Activated naive CD4-positive, alpha-beta T cell treated with anti-CD3 and anti-CD28 coated beads, Interleukin-2, amount 50 U/mL, for 72 hours (primary cell): ENCODE measurements around the gene ARL17A. TPM values are rescaled to one million over a fixed set of nuclear protein-coding genes. Genes with fewer than 3 reads are reported as not detected.
"Not testable (repeated sequence)": the region's sequence is repeated elsewhere in the genome, so short reads cannot be mapped to it uniquely, and the experiment has no call there.

Source experiments
- ATAC-seq, 2 donors: fragments of 150-1000 bp; cut with Tn5 transposase; 2 replicates each; pipeline ENCODE4 v1.10.0; 2021; ENCODE audit warnings: mild to moderate bottlenecking in 2 of 2, moderate library complexity in 2 of 2
- DNase-seq, 2 donors: peaks; one replicate each; pipeline ENCODE4 v3.0.0; 2021 to 2022; ENCODE audit warnings: low spot score in 2 of 2
- H3K27ac Mint-ChIP-seq, 2 donors: one replicate each; pipeline ENCODE4 v1.8.0; 2022; ENCODE audit warnings: mild to moderate bottlenecking in 2 of 2, mixed read lengths in 2 of 2
- H3K36me3 Mint-ChIP-seq, 2 donors: one replicate each; pipeline ENCODE4 v1.8.0; 2022; ENCODE audit warnings: mixed read lengths in 2 of 2
- H3K9me3 Mint-ChIP-seq, 2 donors: one replicate each; pipeline ENCODE4 v1.8.0; 2022; ENCODE audit warnings: mixed read lengths in 2 of 2
- total RNA-seq, 2 donors: library from RNA; stranded (reverse); gene quantifications; one replicate each; pipeline ENCODE4 v1.2.3, GENCODE V29; 2022

Gene ARL17A
- total RNA-seq = 10 to 100 TPM; 20.6 to 27.9 TPM

DNA sequence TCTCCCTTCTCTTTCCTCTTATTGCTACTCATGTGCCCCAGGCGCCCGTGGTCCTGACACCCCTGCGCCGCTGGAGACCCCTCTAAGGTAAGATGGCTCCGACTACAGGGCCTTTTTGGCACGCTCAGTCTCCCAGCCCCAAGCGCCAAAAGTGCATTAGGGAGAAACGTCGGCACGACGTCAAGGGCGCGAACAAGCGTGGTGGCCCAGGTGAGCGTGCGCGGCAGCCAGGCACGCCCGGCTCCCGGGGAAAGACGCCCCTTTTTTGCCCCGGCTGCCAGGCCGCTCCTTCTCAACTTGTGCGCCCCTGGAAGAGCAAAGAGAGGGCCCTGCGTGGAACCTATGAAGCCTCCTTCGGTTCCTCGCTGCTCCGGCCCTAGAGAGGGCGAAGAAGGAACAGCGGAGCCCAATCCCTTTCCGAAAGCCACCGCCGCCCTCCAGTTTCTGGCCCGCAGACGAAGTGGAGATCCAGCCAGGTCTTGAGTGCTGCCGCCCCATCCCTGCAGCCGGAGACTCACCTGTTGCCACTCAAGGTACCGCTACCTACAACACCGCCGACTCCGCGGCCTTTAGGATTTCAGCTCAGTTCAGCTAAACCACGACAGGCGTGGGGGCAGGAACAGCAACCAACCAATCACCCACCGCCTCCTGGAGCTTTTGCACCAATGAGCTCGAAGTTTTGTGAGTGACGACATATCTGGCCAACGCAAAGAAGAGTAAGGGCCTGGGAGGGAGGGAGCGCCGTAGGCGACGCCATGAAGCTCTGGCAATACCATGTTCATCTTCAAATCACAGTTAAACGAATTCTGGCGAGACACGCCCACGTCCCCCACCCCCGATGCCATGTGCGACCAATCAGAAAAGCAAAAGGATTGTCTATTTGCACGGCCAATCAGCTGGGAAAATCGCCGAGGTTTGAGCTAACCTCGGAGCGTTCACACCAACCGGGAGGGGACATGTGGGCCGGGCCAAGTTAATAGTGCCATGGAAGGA lies at the start of gene ARL17A:
ARL17A (minus strand) TSS at position 609 of the 993 bp plus-strand sequence. CDS start 3,369 bp downstream, outside the sequence.
- ATAC-seq = peak; percentile 92 to 98
- DNase-seq = peak; percentile 66 to 87
- not testable (repeated sequence) for H3K9me3 Mint-ChIP-seq, H3K36me3 Mint-ChIP-seq, H3K27ac Mint-ChIP-seq

- not testable (repeated sequence) for H3K27ac Mint-ChIP-seq, H3K36me3 Mint-ChIP-seq, H3K9me3 Mint-ChIP-seq, DNase-seq
- peak; percentile 92 to 93 for ATAC-seq
Measured at GRCh38 chr17:46628753-46629436, 49.4 kb upstream of the ARL17A start.

- H3K36me3 Mint-ChIP-seq, H3K27ac Mint-ChIP-seq, DNase-seq, H3K9me3 Mint-ChIP-seq, ATAC-seq: not testable (repeated sequence)
Measured at GRCh38 chr17:46627452-46627851, 48.0 kb upstream of the ARL17A start.

DNA sequence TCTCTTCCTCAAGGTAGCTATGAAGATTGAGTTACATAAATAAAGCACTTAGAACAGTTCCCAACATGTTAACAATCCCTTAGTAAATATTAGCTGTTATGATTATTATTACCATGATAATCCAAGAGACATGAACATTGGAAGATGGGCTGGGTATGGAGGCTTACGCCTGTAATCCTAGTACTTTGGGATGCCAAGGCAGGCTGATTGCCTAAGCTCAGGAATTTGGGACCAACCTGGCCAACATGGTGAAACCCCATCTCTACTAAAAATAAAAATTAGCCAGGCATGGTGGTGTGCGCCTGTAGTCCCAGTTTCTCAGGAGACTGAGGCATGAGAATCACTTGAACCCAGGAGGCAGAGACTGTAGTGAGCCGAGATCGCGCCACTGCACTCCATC lies 45.2 kb upstream of the ARL17A start:
- not testable (repeated sequence) for DNase-seq, H3K27ac Mint-ChIP-seq, H3K9me3 Mint-ChIP-seq, ATAC-seq, H3K36me3 Mint-ChIP-seq

DNA sequence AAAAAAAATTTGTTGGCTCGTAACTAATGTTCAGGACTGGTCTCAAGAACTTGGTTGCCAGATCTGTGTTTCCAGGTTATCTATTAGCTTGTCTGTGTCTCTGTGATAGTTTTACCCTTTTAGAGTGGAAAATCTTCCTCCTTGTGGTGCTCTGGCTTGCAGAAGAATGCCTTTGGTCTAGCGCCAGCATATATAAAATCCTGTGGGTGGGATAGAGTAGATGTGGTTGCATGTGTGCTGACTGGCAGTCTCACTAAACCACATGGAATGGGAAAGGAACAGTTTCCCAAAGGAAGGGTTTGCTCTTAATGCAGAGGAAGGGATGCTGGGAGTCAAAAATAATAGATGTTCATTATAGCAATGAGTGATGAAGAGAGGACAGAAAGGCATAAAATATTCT lies 44.3 kb upstream of the ARL17A start:
- ATAC-seq, H3K27ac Mint-ChIP-seq, H3K36me3 Mint-ChIP-seq, H3K9me3 Mint-ChIP-seq, DNase-seq: not testable (repeated sequence)

- DNase-seq, ATAC-seq, H3K36me3 Mint-ChIP-seq, H3K27ac Mint-ChIP-seq, H3K9me3 Mint-ChIP-seq: not testable (repeated sequence)
Measured at GRCh38 chr17:46618975-46619374, 39.5 kb upstream of the ARL17A start.

GRCh38 chr17:46617121-46617520 lies 37.6 kb upstream of the ARL17A start:
- ATAC-seq, DNase-seq, H3K36me3 Mint-ChIP-seq, H3K27ac Mint-ChIP-seq, H3K9me3 Mint-ChIP-seq: not testable (repeated sequence)

DNA sequence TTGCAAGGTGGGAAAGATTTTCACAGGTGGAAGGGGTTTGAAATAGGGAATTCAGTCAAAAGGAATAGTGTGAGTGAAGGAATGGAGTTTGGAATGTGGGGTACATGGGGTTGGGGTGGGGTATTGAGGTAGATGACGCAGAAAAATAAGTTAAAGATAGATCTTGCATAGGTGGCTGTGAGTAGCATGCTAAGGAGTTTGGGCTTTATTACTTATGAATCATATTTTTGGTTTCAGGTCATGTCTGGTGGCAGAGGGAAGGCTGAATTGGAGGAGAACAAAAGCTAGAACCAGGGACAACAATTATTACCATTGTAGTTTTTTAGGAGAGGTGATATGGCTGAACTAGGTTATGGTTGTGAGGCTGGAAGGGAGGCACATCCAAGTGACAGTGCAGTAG lies 34.4 kb upstream of the ARL17A start:
- not testable (repeated sequence) for H3K36me3 Mint-ChIP-seq, H3K27ac Mint-ChIP-seq
- ATAC-seq = peak; percentile 52 to 67

DNA sequence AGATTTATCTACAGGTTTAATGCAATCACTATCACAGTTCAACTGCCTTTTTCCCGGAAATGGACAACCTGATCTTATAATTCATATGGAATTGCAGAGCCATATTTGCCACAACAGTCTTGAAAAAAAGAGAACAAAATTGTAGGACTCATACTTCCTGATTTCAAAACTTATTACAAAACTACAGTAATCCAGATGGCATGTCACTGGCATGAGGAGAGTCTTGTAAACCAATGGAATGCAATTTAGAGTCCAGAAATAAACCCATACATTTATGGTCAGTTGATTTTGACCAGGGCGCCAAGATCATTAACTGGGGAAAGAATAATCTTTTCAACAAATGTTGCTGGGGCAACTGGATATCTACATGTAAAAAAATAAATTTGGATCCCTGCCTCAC lies 31.8 kb upstream of the ARL17A start:
- not testable (repeated sequence) for ATAC-seq, DNase-seq, H3K36me3 Mint-ChIP-seq, H3K27ac Mint-ChIP-seq, H3K9me3 Mint-ChIP-seq

More for the DNA sequence above, 34.4 kb upstream of the ARL17A start:
- H3K9me3 Mint-ChIP-seq, DNase-seq: not testable (repeated sequence)

GRCh38 chr17:46603125-46603524 lies 23.6 kb upstream of the ARL17A start:
- H3K27ac Mint-ChIP-seq, H3K9me3 Mint-ChIP-seq, H3K36me3 Mint-ChIP-seq, DNase-seq: not testable (repeated sequence)
- peak; percentile 80 to 83 for ATAC-seq

DNA sequence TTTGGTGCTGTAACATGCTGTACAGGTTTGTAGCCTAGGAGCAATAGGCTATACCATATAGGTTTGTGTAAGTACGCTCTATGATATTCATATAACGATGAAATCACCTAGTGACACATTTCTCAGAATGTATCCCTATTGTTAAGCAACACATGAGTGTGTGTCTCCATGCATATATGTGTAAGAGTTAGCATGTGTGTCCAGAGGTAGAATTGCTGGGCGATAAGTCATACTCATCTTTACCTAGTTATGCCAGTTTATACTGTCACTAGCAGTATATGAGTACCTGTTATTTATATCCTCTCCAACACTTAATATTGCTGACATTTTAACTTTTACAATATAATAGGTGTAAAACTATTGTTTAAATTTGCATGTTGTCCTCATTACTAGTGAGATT lies 21.3 kb upstream of the ARL17A start:
- H3K9me3 Mint-ChIP-seq, H3K27ac Mint-ChIP-seq, DNase-seq, H3K36me3 Mint-ChIP-seq: not testable (repeated sequence)
- ATAC-seq = peak; percentile 29 to 43

GRCh38 chr17:46598344-46598931 lies 18.9 kb upstream of the ARL17A start:
- peak; percentile 72 to 85 for ATAC-seq
- not testable (repeated sequence) for H3K27ac Mint-ChIP-seq

GRCh38 chr17:46591332-46591731 lies 11.8 kb upstream of the ARL17A start:
- not testable (repeated sequence) for H3K27ac Mint-ChIP-seq, DNase-seq, H3K36me3 Mint-ChIP-seq, H3K9me3 Mint-ChIP-seq
- ATAC-seq = peak; percentile 29 to 82

More at GRCh38 chr17:46598344-46598931, 18.9 kb upstream of the ARL17A start:
- DNase-seq, H3K36me3 Mint-ChIP-seq, H3K9me3 Mint-ChIP-seq: not testable (repeated sequence)

- not testable (repeated sequence) for H3K9me3 Mint-ChIP-seq, H3K36me3 Mint-ChIP-seq
- peak; percentile 74 to 91 for ATAC-seq
Measured at GRCh38 chr17:46590157-46591146, 11.0 kb upstream of the ARL17A start, which contains the start of gene NSF. TSS of gene NSF (plus strand) at chr17:46590669. CDS start at chr17:46590776, 107 bp downstream.

DNA sequence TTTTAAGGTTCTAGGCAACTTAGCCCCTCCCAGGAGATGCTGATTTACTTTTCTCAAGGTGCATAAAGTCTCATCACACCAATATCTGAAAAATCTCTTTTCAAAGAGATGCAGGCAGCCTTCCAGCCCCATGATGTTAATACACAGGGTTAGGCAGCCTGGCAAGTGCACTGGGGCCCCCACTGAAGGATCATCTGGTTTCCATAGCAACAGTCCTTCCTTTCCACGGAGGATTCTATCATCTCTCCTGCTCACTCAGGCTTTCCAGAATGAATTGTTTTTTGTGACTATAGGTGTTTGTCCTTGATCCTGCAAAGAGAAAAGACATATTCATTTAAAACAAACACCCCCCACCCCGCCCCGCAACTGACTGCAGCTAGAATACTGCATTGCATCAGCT lies 6.0 kb upstream of the ARL17A start:
- not testable (repeated sequence) for H3K36me3 Mint-ChIP-seq, ATAC-seq, DNase-seq, H3K27ac Mint-ChIP-seq, H3K9me3 Mint-ChIP-seq

More at GRCh38 chr17:46590157-46591146, 11.0 kb upstream of the ARL17A start, which contains the start of gene NSF:
- not testable (repeated sequence) for H3K27ac Mint-ChIP-seq, DNase-seq

DNA sequence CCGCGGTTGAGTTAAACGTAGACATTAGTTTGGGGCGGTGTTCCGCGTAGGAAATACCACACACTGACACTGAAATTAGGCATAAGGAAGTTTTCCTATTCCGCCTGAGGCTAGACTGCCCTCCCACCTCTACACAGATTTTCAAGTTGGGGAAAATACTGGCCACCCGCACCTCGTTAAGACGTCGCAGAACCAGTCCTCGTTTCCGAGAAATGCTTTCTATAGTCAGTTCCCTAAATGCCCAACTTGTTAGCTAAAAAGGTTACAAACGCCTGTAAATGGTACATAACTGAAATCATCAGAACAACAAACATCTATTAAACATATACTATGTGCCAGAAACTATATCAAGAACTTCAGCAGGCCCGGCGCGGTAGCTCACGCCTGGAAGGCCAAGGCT lies 591 bp upstream of the ARL17A start:
- ATAC-seq = not testable (repeated sequence)

More for the DNA sequence above, 591 bp upstream of the ARL17A start:
- H3K36me3 Mint-ChIP-seq, DNase-seq, H3K27ac Mint-ChIP-seq, H3K9me3 Mint-ChIP-seq: not testable (repeated sequence)
